Neural progenitor cell (in vitro differentiated cells): ENCODE measurements around the gene ISX.

Experiments
- CTCF ChIP-seq: fragments of 200-600 bp; sonication (generic); IDR thresholded peaks from 2 replicates; pipeline ENCODE4 v1.5.1; 2017; ENCODE audit warnings: antibody characterized with exemption, mild to moderate bottlenecking
- EZH2 ChIP-seq: fragments of 200-600 bp; sonication (generic); IDR thresholded peaks from 2 replicates; pipeline ENCODE4 v1.6.1; 2017; ENCODE audit warnings: antibody characterized with exemption, mild to moderate bottlenecking, moderate library complexity
- EZH2phosphoT487 ChIP-seq: fragments of 200-600 bp; sonication (generic); IDR thresholded peaks from 2 replicates; pipeline ENCODE4 v1.6.1; 2017; ENCODE audit warnings: antibody characterized with exemption

- TF ChIP-seq CTCF (no peak), EZH2 (no peak), EZH2phosphoT487 (no peak)
These were observed 8.6 kb downstream of the ISX start for GRCh38 chr22:35074583-35074982.
